Thymus (tissue), 11 donors: Measurements from ENCODE around the gene LRRC27. TPM values are rescaled to one million over a fixed set of nuclear protein-coding genes. Genes with fewer than 3 reads are reported as not detected.

Source experiments
- DNase-seq, 9 donors: peaks; one replicate each; pipeline ENCODE4 v3.0.0-alpha.2; 2013; ENCODE audit warnings: low spot score in 9 of 9, low read depth in 6 of 9, missing footprints in 1 of 9
- H3K27ac ChIP-seq, 2 donors: one replicate each; pipeline ENCODE4 v1.5.1; 2013; ENCODE audit warnings: control low read depth in 1 of 2, low read depth in 1 of 2, low read length in 1 of 2, mild to moderate bottlenecking in 1 of 2, moderate library complexity in 1 of 2
- H3K27me3 ChIP-seq, 2 donors: one replicate each; pipeline ENCODE4 v1.5.1; 2013; ENCODE audit warnings: low read length in 1 of 2; ENCODE audit not compliant: control insufficient read depth in 2 of 2, insufficient read depth in 1 of 2
- H3K36me3 ChIP-seq, 2 donors: one replicate each; pipeline ENCODE4 v1.5.1; 2013; ENCODE audit warnings: low read length in 1 of 2, mild to moderate bottlenecking in 1 of 2, moderate library complexity in 1 of 2; ENCODE audit not compliant: control insufficient read depth in 2 of 2, insufficient read depth in 2 of 2
- H3K4me1 ChIP-seq, 2 donors: one replicate each; pipeline ENCODE4 v1.5.1; 2013; ENCODE audit warnings: low read length in 2 of 2; ENCODE audit not compliant: control insufficient read depth in 2 of 2, insufficient read depth in 2 of 2
- H3K4me3 ChIP-seq, 2 donors: one replicate each; pipeline ENCODE4 v1.5.1; 2013; ENCODE audit warnings: low read length in 2 of 2, control low read depth in 1 of 2, mild to moderate bottlenecking in 1 of 2
- H3K9me3 ChIP-seq, 2 donors: one replicate each; pipeline ENCODE4 v1.5.1; 2013; ENCODE audit warnings: low read length in 1 of 2, mild to moderate bottlenecking in 1 of 2; ENCODE audit not compliant: control insufficient read depth in 2 of 2, insufficient read depth in 1 of 2
- WGBS: extraction: QIAGEN DNeasy Blood & Tissue Kit; methylation state at CpG from one replicate; pipeline ENCODE4 v1.1.7; 2013; 5-methylcytosine and 5-hydroxymethylcytosine counted together
- polyA plus RNA-seq: library from polyadenylated mRNA; stranded (reverse); fragments of 200-250 nt; gene quantifications from one replicate; pipeline ENCODE4 v1.2.3, GENCODE V29; 2013
- total RNA-seq: library from RNA; stranded (reverse); fragments of 120-200 nt; gene quantifications from one replicate; pipeline ENCODE4 v1.2.4, GENCODE V29; 2013
- donor health status: healthy.

Gene LRRC27
- total and polyA plus RNA-seq, 2 donors, result 7.6 to 8.7 TPM

GRCh38 chr10:132412316-132413192 is 80.6 kb downstream of the LRRC27 start:
- WGBS, result 89% methylated on average over 29 of the region's 29 CpGs
- H3K4me3 ChIP-seq, result no peak overlapping the region
- peaks cover 0 to 4% of the 10 kb centered on the region in 2 donors for H3K36me3 ChIP-seq
- peak overlapping the region; percentile 54 to 71 for H3K27ac ChIP-seq
- peaks cover 0 to 6% of the 10 kb centered on the region in 2 donors for H3K27me3 ChIP-seq
- peaks cover 0 to 41% of the 10 kb centered on the region in 2 donors for H3K4me1 ChIP-seq
- no peaks in the 10 kb centered on the region for H3K9me3 ChIP-seq
- DNase-seq, result no peak

GRCh38 chr10:132413226-132414205 is 81.5 kb downstream of the LRRC27 start:
- DNase-seq, result no peak
- H3K27me3 ChIP-seq, result peaks cover 0 to 5% of the 10 kb centered on the region in 2 donors
- H3K4me3 ChIP-seq, result no peak overlapping the region
- H3K4me1 ChIP-seq, result peaks cover 0 to 38% of the 10 kb centered on the region in 2 donors
- H3K9me3 ChIP-seq, result no peaks in the 10 kb centered on the region
- H3K36me3 ChIP-seq, result peaks cover 0 to 4% of the 10 kb centered on the region in 2 donors
- no peak overlapping the region for H3K27ac ChIP-seq
- WGBS, result 93% methylated on average over 32 of the region's 32 CpGs

- H3K4me3 ChIP-seq, result no peak overlapping the region
- peaks cover 0 to 4% of the 10 kb centered on the region in 2 donors for H3K36me3 ChIP-seq
- H3K4me1 ChIP-seq, result peaks cover 0 to 37% of the 10 kb centered on the region in 2 donors
- H3K27me3 ChIP-seq, result peaks cover 0 to 3% of the 10 kb centered on the region in 2 donors
- 96% methylated on average over 21 of the region's 21 CpGs for WGBS
- DNase-seq, result no peak
- H3K27ac ChIP-seq, result no peak overlapping the region
- no peaks in the 10 kb centered on the region for H3K9me3 ChIP-seq
Observed at GRCh38 chr10:132414402-132415016, 82.5 kb downstream of the LRRC27 start.

GRCh38 chr10:132415255-132415654 is 83.3 kb downstream of the LRRC27 start:
- Histone ChIP-seq H3K27ac (no peak overlapping the region), H3K4me1 (peaks cover 0 to 43% of the 10 kb centered on the region in 2 donors), H3K27me3 (peaks cover 0 to 3% of the 10 kb centered on the region in 2 donors), H3K36me3 (peaks cover 0 to 4% of the 10 kb centered on the region in 2 donors), H3K9me3 (no peaks in the 10 kb centered on the region), H3K4me3 (no peak overlapping the region)
- no peak for DNase-seq
- WGBS, result 98% methylated on average over 5 of the region's 5 CpGs

- H3K4me3 ChIP-seq, result no peak overlapping the region
- H3K27ac ChIP-seq, result no peak overlapping the region
- peaks cover 0 to 4% of the 10 kb centered on the region in 2 donors for H3K36me3 ChIP-seq
- peaks cover 0 to 46% of the 10 kb centered on the region in 2 donors for H3K4me1 ChIP-seq
- peaks cover 0 to 3% of the 10 kb centered on the region in 2 donors for H3K27me3 ChIP-seq
- 98% methylated on average over 22 of the region's 22 CpGs for WGBS
- DNase-seq, result no peak
- no peaks in the 10 kb centered on the region for H3K9me3 ChIP-seq
Observed at GRCh38 chr10:132415956-132416355, 84.0 kb downstream of the LRRC27 start.

GRCh38 chr10:132416566-132417256 is 84.7 kb downstream of the LRRC27 start:
- Histone ChIP-seq H3K27me3 (peaks cover 0 to 4% of the 10 kb centered on the region in 2 donors), H3K9me3 (no peaks in the 10 kb centered on the region), H3K36me3 (peaks cover 0 to 4% of the 10 kb centered on the region in 2 donors), H3K27ac (no peak overlapping the region), H3K4me1 (peaks cover 4 to 47% of the 10 kb centered on the region in 2 donors), H3K4me3 (no peak overlapping the region)
- DNase-seq, result no peak
- 99% methylated on average over 32 of the region's 32 CpGs for WGBS

- no peaks in the 10 kb centered on the region for H3K9me3 ChIP-seq
- peaks cover 0 to 11% of the 10 kb centered on the region in 2 donors for H3K27me3 ChIP-seq
- H3K4me1 ChIP-seq, result peaks cover 10 to 47% of the 10 kb centered on the region in 2 donors
- H3K36me3 ChIP-seq, result peaks cover 0 to 4% of the 10 kb centered on the region in 2 donors
- DNase-seq, result no peak
- 98% methylated on average over 26 of the region's 26 CpGs for WGBS
- H3K27ac ChIP-seq, result peak overlapping the region in 1 of 2 donors; percentile 8
- H3K4me3 ChIP-seq, result no peak overlapping the region
Observed at GRCh38 chr10:132417257-132417910, 85.4 kb downstream of the LRRC27 start.

- Histone ChIP-seq H3K4me3 (no peak overlapping the region), H3K36me3 (peaks cover 0 to 4% of the 10 kb centered on the region in 2 donors), H3K4me1 (peaks cover 12 to 49% of the 10 kb centered on the region in 2 donors), H3K9me3 (no peaks in the 10 kb centered on the region), H3K27ac (peak overlapping the region in 1 of 2 donors; percentile 8), H3K27me3 (peaks cover 0 to 12% of the 10 kb centered on the region in 2 donors)
- WGBS, result 92% methylated on average over 20 of the region's 20 CpGs
- no peak for DNase-seq
Observed at GRCh38 chr10:132417957-132418441, 86.0 kb downstream of the LRRC27 start.
